ENCODE data around the gene ABCC4.

Gene ABCC4

GRCh38 chr13:95258619-95259194, 42.5 kb downstream of the ABCC4 start:
- Histone ChIP-seq H3K36me3 (ENCODE audit: control insufficient read depth, insufficient read depth, low read length) (no peaks in the 10 kb centered on the region), H3K4me1 (ENCODE audit: control insufficient read depth, insufficient read depth, low read length, poor library complexity, severe bottlenecking) (peaks cover 19% of the 10 kb centered on the region)
- WGBS, 2 experiments (ENCODE audit: insufficient coverage in 2 of 2) = 95 to 97% methylated on average over 4 to 8 of the region's 9 CpGs

GRCh38 chr13:95258098-95258497, 43.2 kb downstream of the ABCC4 start:
- H3K36me3 ChIP-seq (ENCODE audit: control insufficient read depth, insufficient read depth, low read length) = no peaks in the 10 kb centered on the region
- H3K9me3 ChIP-seq (ENCODE audit: control insufficient read depth, low read length) = no peaks in the 10 kb centered on the region
- H3K4me3 ChIP-seq (ENCODE audit: extremely low read depth, insufficient read depth, low read length, poor library complexity, severe bottlenecking) = no peak overlapping the region
- WGBS, 2 experiments (ENCODE audit: insufficient coverage in 2 of 2) = 95 to 97% methylated on average over 4 to 5 of the region's 5 CpGs
- H3K4me1 ChIP-seq (ENCODE audit: control insufficient read depth, insufficient read depth, low read length, poor library complexity, severe bottlenecking) = peaks cover 19% of the 10 kb centered on the region
- H3K27ac ChIP-seq (ENCODE audit: low read depth, low read length, severe bottlenecking) = no peak overlapping the region

More at GRCh38 chr13:95258619-95259194, 42.5 kb downstream of the ABCC4 start:
- H3K4me3 ChIP-seq (ENCODE audit: extremely low read depth, insufficient read depth, low read length, poor library complexity, severe bottlenecking) = no peak overlapping the region
- H3K27ac ChIP-seq (ENCODE audit: low read depth, low read length, severe bottlenecking) = no peak overlapping the region
- no peaks in the 10 kb centered on the region for H3K9me3 ChIP-seq (ENCODE audit: control insufficient read depth, low read length)

- no peak overlapping the region for H3K4me3 ChIP-seq (ENCODE audit: extremely low read depth, insufficient read depth, low read length, poor library complexity, severe bottlenecking)
- no peak overlapping the region for H3K27ac ChIP-seq (ENCODE audit: low read depth, low read length, severe bottlenecking)
- H3K9me3 ChIP-seq (ENCODE audit: control insufficient read depth, low read length) = no peaks in the 10 kb centered on the region
- no peaks in the 10 kb centered on the region for H3K36me3 ChIP-seq (ENCODE audit: control insufficient read depth, insufficient read depth, low read length)
- WGBS, 2 experiments (ENCODE audit: insufficient coverage in 2 of 2) = 93 to 94% methylated on average over 6 to 7 of the region's 7 CpGs
- peaks cover 19% of the 10 kb centered on the region for H3K4me1 ChIP-seq (ENCODE audit: control insufficient read depth, insufficient read depth, low read length, poor library complexity, severe bottlenecking)
Measured at GRCh38 chr13:95256091-95256490, 45.2 kb downstream of the ABCC4 start.

GRCh38 chr13:95255072-95255732, 46.0 kb downstream of the ABCC4 start:
- Histone ChIP-seq H3K27ac (ENCODE audit: low read depth, low read length, severe bottlenecking) (no peak overlapping the region), H3K4me1 (ENCODE audit: control insufficient read depth, insufficient read depth, low read length, poor library complexity, severe bottlenecking) (peaks cover 19% of the 10 kb centered on the region), H3K9me3 (ENCODE audit: control insufficient read depth, low read length) (no peaks in the 10 kb centered on the region), H3K4me3 (ENCODE audit: extremely low read depth, insufficient read depth, low read length, poor library complexity, severe bottlenecking) (no peak overlapping the region), H3K36me3 (ENCODE audit: control insufficient read depth, insufficient read depth, low read length) (no peaks in the 10 kb centered on the region)
- 95% methylated on average over 11 of the region's 13 CpGs for WGBS, 2 experiments (ENCODE audit: insufficient coverage in 2 of 2)

GRCh38 chr13:95254339-95254738, 46.9 kb downstream of the ABCC4 start:
- Histone ChIP-seq H3K36me3 (ENCODE audit: control insufficient read depth, insufficient read depth, low read length) (no peaks in the 10 kb centered on the region), H3K27ac (ENCODE audit: low read depth, low read length, severe bottlenecking) (no peak overlapping the region), H3K4me1 (ENCODE audit: control insufficient read depth, insufficient read depth, low read length, poor library complexity, severe bottlenecking) (peaks cover 19% of the 10 kb centered on the region), H3K4me3 (ENCODE audit: extremely low read depth, insufficient read depth, low read length, poor library complexity, severe bottlenecking) (no peak overlapping the region), H3K9me3 (ENCODE audit: control insufficient read depth, low read length) (no peaks in the 10 kb centered on the region)
- 78 to 89% methylated on average over 1 of the region's 1 CpG for WGBS, 2 experiments (ENCODE audit: insufficient coverage in 2 of 2)

GRCh38 chr13:95253033-95253432, 48.2 kb downstream of the ABCC4 start:
- H3K36me3 ChIP-seq (ENCODE audit: control insufficient read depth, insufficient read depth, low read length) = no peaks in the 10 kb centered on the region
- 96 to 99% methylated on average over 6 of the region's 6 CpGs for WGBS, 2 experiments (ENCODE audit: insufficient coverage in 2 of 2)
- peaks cover 19% of the 10 kb centered on the region for H3K4me1 ChIP-seq (ENCODE audit: control insufficient read depth, insufficient read depth, low read length, poor library complexity, severe bottlenecking)
- H3K27ac ChIP-seq (ENCODE audit: low read depth, low read length, severe bottlenecking) = no peak overlapping the region
- no peaks in the 10 kb centered on the region for H3K9me3 ChIP-seq (ENCODE audit: control insufficient read depth, low read length)
- H3K4me3 ChIP-seq (ENCODE audit: extremely low read depth, insufficient read depth, low read length, poor library complexity, severe bottlenecking) = no peak overlapping the region

- WGBS, 2 experiments (ENCODE audit: insufficient coverage in 2 of 2) = 81 to 87% methylated on average over 3 of the region's 5 CpGs
- Histone ChIP-seq H3K4me3 (ENCODE audit: extremely low read depth, insufficient read depth, low read length, poor library complexity, severe bottlenecking) (no peak overlapping the region), H3K9me3 (ENCODE audit: control insufficient read depth, low read length) (no peaks in the 10 kb centered on the region), H3K36me3 (ENCODE audit: control insufficient read depth, insufficient read depth, low read length) (no peaks in the 10 kb centered on the region), H3K4me1 (ENCODE audit: control insufficient read depth, insufficient read depth, low read length, poor library complexity, severe bottlenecking) (peaks cover 17% of the 10 kb centered on the region), H3K27ac (ENCODE audit: low read depth, low read length, severe bottlenecking) (no peak overlapping the region)
Measured at GRCh38 chr13:95251641-95252040, 49.6 kb downstream of the ABCC4 start.

GRCh38 chr13:95250961-95251360, 50.3 kb downstream of the ABCC4 start:
- H3K36me3 ChIP-seq (ENCODE audit: control insufficient read depth, insufficient read depth, low read length) = peaks cover 3% of the 10 kb centered on the region
- H3K4me3 ChIP-seq (ENCODE audit: extremely low read depth, insufficient read depth, low read length, poor library complexity, severe bottlenecking) = no peak overlapping the region
- no peaks in the 10 kb centered on the region for H3K9me3 ChIP-seq (ENCODE audit: control insufficient read depth, low read length)
- peaks cover 11% of the 10 kb centered on the region for H3K4me1 ChIP-seq (ENCODE audit: control insufficient read depth, insufficient read depth, low read length, poor library complexity, severe bottlenecking)
- H3K27ac ChIP-seq (ENCODE audit: low read depth, low read length, severe bottlenecking) = no peak overlapping the region
- 91 to 100% methylated on average over 1 of the region's 1 CpG for WGBS, 2 experiments (ENCODE audit: insufficient coverage in 2 of 2)

GRCh38 chr13:95248953-95249352, 52.3 kb downstream of the ABCC4 start:
- H3K27ac ChIP-seq (ENCODE audit: low read depth, low read length, severe bottlenecking) = no peak overlapping the region
- no peak overlapping the region for H3K4me3 ChIP-seq (ENCODE audit: extremely low read depth, insufficient read depth, low read length, poor library complexity, severe bottlenecking)
- peaks cover 3% of the 10 kb centered on the region for H3K36me3 ChIP-seq (ENCODE audit: control insufficient read depth, insufficient read depth, low read length)
- H3K4me1 ChIP-seq (ENCODE audit: control insufficient read depth, insufficient read depth, low read length, poor library complexity, severe bottlenecking) = no peaks in the 10 kb centered on the region
- no peaks in the 10 kb centered on the region for H3K9me3 ChIP-seq (ENCODE audit: control insufficient read depth, low read length)
- WGBS, 2 experiments (ENCODE audit: insufficient coverage in 2 of 2) = 100% methylated on average over 1 of the region's 2 CpGs; no CpG with 5 or more reads in 1 of the 2 experiments

GRCh38 chr13:95247852-95248251, 53.4 kb downstream of the ABCC4 start:
- H3K27ac ChIP-seq (ENCODE audit: low read depth, low read length, severe bottlenecking) = no peak overlapping the region
- H3K4me1 ChIP-seq (ENCODE audit: control insufficient read depth, insufficient read depth, low read length, poor library complexity, severe bottlenecking) = no peaks in the 10 kb centered on the region
- 83 to 86% methylated on average over 1 of the region's 2 CpGs for WGBS, 2 experiments (ENCODE audit: insufficient coverage in 2 of 2)
- H3K36me3 ChIP-seq (ENCODE audit: control insufficient read depth, insufficient read depth, low read length) = peaks cover 3% of the 10 kb centered on the region
- H3K9me3 ChIP-seq (ENCODE audit: control insufficient read depth, low read length) = no peaks in the 10 kb centered on the region
- H3K4me3 ChIP-seq (ENCODE audit: extremely low read depth, insufficient read depth, low read length, poor library complexity, severe bottlenecking) = no peak overlapping the region

GRCh38 chr13:95247171-95247570, 54.1 kb downstream of the ABCC4 start:
- no peak overlapping the region for H3K4me3 ChIP-seq (ENCODE audit: extremely low read depth, insufficient read depth, low read length, poor library complexity, severe bottlenecking)
- WGBS, 2 experiments (ENCODE audit: insufficient coverage in 2 of 2) = 75 to 82% methylated on average over 2 to 4 of the region's 4 CpGs
- no peak overlapping the region for H3K27ac ChIP-seq (ENCODE audit: low read depth, low read length, severe bottlenecking)
- no peaks in the 10 kb centered on the region for H3K4me1 ChIP-seq (ENCODE audit: control insufficient read depth, insufficient read depth, low read length, poor library complexity, severe bottlenecking)
- H3K36me3 ChIP-seq (ENCODE audit: control insufficient read depth, insufficient read depth, low read length) = peaks cover 3% of the 10 kb centered on the region
- H3K9me3 ChIP-seq (ENCODE audit: control insufficient read depth, low read length) = no peaks in the 10 kb centered on the region

All from mesodermal cell (in vitro differentiated cells).